ENCODE data around the gene FN3K. TPM values are rescaled to one million over a fixed set of nuclear protein-coding genes. Genes with fewer than 3 reads are reported as not detected.

FN3K gene
- total RNA-seq, 2 donors from 2014 or later = 1.6 TPM

DNA sequence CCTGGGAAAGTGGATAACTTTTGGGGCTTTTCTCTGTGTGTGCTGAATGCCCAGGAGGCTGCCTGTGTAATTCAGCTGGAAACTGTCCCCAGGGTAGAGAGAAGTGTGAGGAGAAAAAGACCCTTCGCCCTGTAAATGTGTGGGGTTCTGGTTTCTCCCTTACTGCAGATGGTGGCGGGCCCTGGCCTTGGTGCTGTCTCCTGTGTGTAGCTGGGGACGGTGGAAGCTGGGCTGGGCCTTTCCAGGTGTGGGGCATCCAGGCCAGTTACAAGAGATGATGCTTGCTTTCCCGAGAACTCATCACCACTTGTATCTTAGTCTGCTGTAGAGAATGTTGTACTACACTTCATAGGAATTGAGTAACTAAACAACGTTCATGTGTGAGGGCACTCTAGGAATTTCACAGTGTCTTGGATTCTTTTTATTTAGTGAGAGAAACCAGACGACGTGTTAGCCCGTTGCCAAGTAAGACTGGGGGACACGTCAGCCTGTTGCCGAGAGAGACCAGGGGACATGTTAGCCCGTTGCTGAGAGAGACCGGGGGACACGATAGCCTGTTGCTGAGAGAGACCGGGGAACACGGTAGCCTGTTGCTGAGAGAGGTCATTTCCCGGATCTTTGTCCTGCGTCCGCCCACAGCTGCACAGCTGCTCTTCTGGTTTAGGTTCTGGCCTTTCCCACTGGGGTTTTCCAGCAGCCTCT lies 59.5 kb downstream of the FN3K start:
- Mint-ChIP-seq H3K36me3 (no peaks in the 10 kb centered on the region), H3K4me3 (no peak overlapping the region), H3K4me1 (ENCODE audit: low read depth in 2 of 2) (peaks cover 0 to 6% of the 10 kb centered on the region in 2 donors), H3K9me3 (no peaks in the 10 kb centered on the region), H3K27ac (no peak overlapping the region), H3K27me3 (no peaks in the 10 kb centered on the region)
- ATAC-seq (no peak), DNase-seq (ENCODE audit: low spot score) (no peak)

GRCh38 chr17:82795615-82796014 lies 60.2 kb downstream of the FN3K start:
- no peak for ATAC-seq
- no peak overlapping the region for H3K4me3 Mint-ChIP-seq
- no peaks in the 10 kb centered on the region for H3K9me3 Mint-ChIP-seq
- DNase-seq (ENCODE audit: low spot score) = no peak
- no peaks in the 10 kb centered on the region for H3K36me3 Mint-ChIP-seq
- no peaks in the 10 kb centered on the region for H3K27me3 Mint-ChIP-seq
- H3K4me1 Mint-ChIP-seq (ENCODE audit: low read depth in 2 of 2) = peaks cover 0 to 6% of the 10 kb centered on the region in 2 donors
- no peak overlapping the region for H3K27ac Mint-ChIP-seq

- H3K4me1 Mint-ChIP-seq (ENCODE audit: low read depth in 2 of 2) = peaks cover 8 to 9% of the 10 kb centered on the region in 2 donors
- no peak for DNase-seq (ENCODE audit: low spot score)
- ATAC-seq = no peak
- no peaks in the 10 kb centered on the region for H3K27me3 Mint-ChIP-seq
- H3K27ac Mint-ChIP-seq = no peak overlapping the region
- H3K36me3 Mint-ChIP-seq = peaks cover 6% of the 10 kb centered on the region
- H3K9me3 Mint-ChIP-seq = peaks cover 4% of the 10 kb centered on the region
- H3K4me3 Mint-ChIP-seq = no peak overlapping the region
Measured at GRCh38 chr17:82797061-82797460, 61.6 kb downstream of the FN3K start.

DNA sequence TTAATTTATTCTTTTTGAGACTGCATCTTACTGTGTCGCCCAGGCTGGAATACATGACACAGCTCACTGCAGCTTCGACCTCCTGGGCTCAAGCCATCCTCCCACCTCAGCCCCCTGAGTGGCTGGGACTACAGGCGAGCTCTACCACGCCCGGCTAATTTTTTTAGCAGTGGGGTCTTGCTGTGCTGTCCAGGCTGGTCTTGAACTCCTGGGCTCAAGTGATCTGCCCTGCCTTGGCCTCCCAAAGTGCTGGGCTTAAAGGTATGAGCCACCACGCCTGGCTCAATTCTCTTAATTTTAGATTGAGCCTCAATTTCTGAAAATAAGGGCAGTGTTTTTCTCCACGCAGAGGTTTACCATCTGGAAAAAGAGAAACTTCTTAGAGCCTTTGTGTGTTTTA lies 63.3 kb downstream of the FN3K start:
- H3K9me3 Mint-ChIP-seq = peaks cover 4% of the 10 kb centered on the region
- H3K27me3 Mint-ChIP-seq = no peaks in the 10 kb centered on the region
- DNase-seq (ENCODE audit: low spot score) (no peak), ATAC-seq (no peak)
- H3K36me3 Mint-ChIP-seq = peaks cover 6% of the 10 kb centered on the region
- no peak overlapping the region for H3K27ac Mint-ChIP-seq
- peaks cover 10 to 11% of the 10 kb centered on the region in 2 donors for H3K4me1 Mint-ChIP-seq (ENCODE audit: low read depth in 2 of 2)
- H3K4me3 Mint-ChIP-seq = no peak overlapping the region

GRCh38 chr17:82799591-82799990 lies 64.2 kb downstream of the FN3K start:
- Mint-ChIP-seq H3K36me3 (peaks cover 6% of the 10 kb centered on the region), H3K4me3 (no peak overlapping the region), H3K27me3 (no peaks in the 10 kb centered on the region), H3K4me1 (ENCODE audit: low read depth in 2 of 2) (peaks cover 10 to 11% of the 10 kb centered on the region in 2 donors), H3K9me3 (peaks cover 4% of the 10 kb centered on the region), H3K27ac (no peak overlapping the region)
- ATAC-seq (no peak), DNase-seq (ENCODE audit: low spot score) (no peak)

Other genes starting within 250 kb of the FN3K start
- gene FOXK2, start 215.9 kb upstream of the FN3K start, total RNA-seq = 100 to 1,000 TPM in 1 of 2 donors, 10 to 100 TPM in 1; 60.9 to 108 TPM
- 10 to 100 TPM; 68.0 to 75.7 TPM for gene WDR45B, start 87.2 kb upstream of the FN3K start, total RNA-seq
- 1 to 10 TPM; 1.1 to 1.2 TPM for gene RAB40B, start 36.9 kb upstream of the FN3K start, total RNA-seq
- gene FN3KRP, start 18.9 kb upstream of the FN3K start, total RNA-seq = 10 to 100 TPM; 29.4 to 48.4 TPM
- gene TBCD, start 16.4 kb downstream of the FN3K start, total RNA-seq = 100 to 1,000 TPM in 1 of 2 donors, 10 to 100 TPM in 1; 66.5 to 166 TPM
- not detected for gene ZNF750, start 104.4 kb downstream of the FN3K start, total RNA-seq